ENCODE results near the gene TMEM161B.
A peak's percentile ranks its signal among the peaks of the same experiment; 100 is the strongest.
"Not testable (repeated sequence)": the region's sequence is repeated elsewhere in the genome, so short reads cannot be mapped to it uniquely, and the experiment has no call there.

Gene TMEM161B

GRCh38 chr5:88248743-88249540, 19.7 kb downstream of the TMEM161B start:
- Histone ChIP-seq H3K27ac (ENCODE audit: low read depth, low read length) (peak overlapping the region; percentile 65), H3K27me3 (ENCODE audit: control insufficient read depth, insufficient read depth, low read length) (no peaks in the 10 kb centered on the region), H3K4me1 (ENCODE audit: control insufficient read depth, insufficient read depth, low read length) (peaks cover 66% of the 10 kb centered on the region), H3K4me3 (ENCODE audit: low read depth, low read length) (no peak overlapping the region), H3K36me3 (ENCODE audit: control insufficient read depth, insufficient read depth, low read length) (no peaks in the 10 kb centered on the region), H3K9me3 (ENCODE audit: control insufficient read depth, insufficient read depth, low read length) (no peaks in the 10 kb centered on the region), H3K9ac (ENCODE audit: low read depth, low read length) (no peak overlapping the region; the same call in 1 of the 2 replicates)

GRCh38 chr5:88248094-88248493, 20.6 kb downstream of the TMEM161B start:
- Histone ChIP-seq H3K27me3 (ENCODE audit: control insufficient read depth, insufficient read depth, low read length) (no peaks in the 10 kb centered on the region), H3K9ac (ENCODE audit: low read depth, low read length) (no peak overlapping the region), H3K36me3 (ENCODE audit: control insufficient read depth, insufficient read depth, low read length) (no peaks in the 10 kb centered on the region), H3K4me1 (ENCODE audit: control insufficient read depth, insufficient read depth, low read length) (peaks cover 71% of the 10 kb centered on the region), H3K27ac (ENCODE audit: low read depth, low read length) (peak overlapping the region; percentile 65), H3K9me3 (ENCODE audit: control insufficient read depth, insufficient read depth, low read length) (no peaks in the 10 kb centered on the region), H3K4me3 (ENCODE audit: low read depth, low read length) (no peak overlapping the region)

DNA sequence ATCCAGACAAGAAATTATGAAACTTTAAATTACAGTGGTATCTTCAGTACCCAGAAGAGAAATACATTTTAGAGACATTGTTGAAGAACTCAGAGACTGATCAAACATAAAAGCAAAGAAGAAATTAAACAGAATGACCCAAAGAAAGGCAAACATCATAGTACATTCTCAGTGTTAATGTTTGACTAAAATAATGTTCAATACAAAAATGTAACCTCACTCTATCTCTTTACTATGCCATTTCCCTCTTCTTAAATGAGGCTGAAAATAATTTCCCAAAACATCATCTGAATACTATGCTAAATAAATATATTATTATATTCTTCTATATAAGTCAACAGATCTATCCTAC, 22.8 kb downstream of the TMEM161B start:
- H3K4me1 ChIP-seq (ENCODE audit: control insufficient read depth, insufficient read depth, low read length) = peaks cover 76% of the 10 kb centered on the region
- H3K27ac ChIP-seq (ENCODE audit: low read depth, low read length) = peak overlapping the region; percentile 38
- no peaks in the 10 kb centered on the region for H3K27me3 ChIP-seq (ENCODE audit: control insufficient read depth, insufficient read depth, low read length)
- H3K9me3 ChIP-seq (ENCODE audit: control insufficient read depth, insufficient read depth, low read length) = no peaks in the 10 kb centered on the region
- no peak overlapping the region for H3K9ac ChIP-seq (ENCODE audit: low read depth, low read length)
- H3K36me3 ChIP-seq (ENCODE audit: control insufficient read depth, insufficient read depth, low read length) = no peaks in the 10 kb centered on the region
- peak overlapping the region; percentile 18; the same call in 1 of the 2 replicates for H3K4me3 ChIP-seq (ENCODE audit: low read depth, low read length)

DNA sequence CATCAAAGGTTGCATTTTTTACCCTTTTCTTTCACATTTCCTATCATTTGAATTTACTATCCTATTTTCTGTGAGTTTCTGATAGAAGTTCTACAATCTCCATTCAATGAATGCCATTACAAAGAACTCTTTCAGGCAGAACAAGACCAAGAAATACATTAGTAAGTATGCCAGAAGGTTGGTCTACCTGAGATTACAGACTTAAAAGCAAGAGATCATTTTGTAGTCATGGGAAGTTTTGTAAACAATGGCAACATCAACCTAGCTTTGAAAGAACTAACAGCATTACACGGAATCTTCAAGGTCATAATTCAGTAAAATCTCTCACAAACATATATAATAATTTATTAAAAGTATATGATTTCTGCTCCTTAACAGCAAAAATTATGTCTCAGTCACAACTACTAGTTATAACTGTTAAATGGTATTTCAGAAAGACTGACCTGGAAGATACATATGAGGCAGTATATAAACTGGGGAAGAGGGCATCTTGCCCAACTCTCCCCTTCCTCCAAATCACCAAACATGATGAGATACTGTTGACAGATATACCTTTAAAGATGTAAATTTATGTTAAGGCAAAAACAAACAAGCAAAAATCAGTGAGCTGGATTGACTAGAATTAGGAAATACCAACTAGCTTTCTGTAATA, 23.3 kb downstream of the TMEM161B start:
- Histone ChIP-seq H3K27ac (ENCODE audit: low read depth, low read length) (peak overlapping the region; percentile 53), H3K4me3 (ENCODE audit: low read depth, low read length) (peak overlapping the region; percentile 18; the same call in 1 of the 2 replicates), H3K27me3 (ENCODE audit: control insufficient read depth, insufficient read depth, low read length) (no peaks in the 10 kb centered on the region), H3K4me1 (ENCODE audit: control insufficient read depth, insufficient read depth, low read length) (peaks cover 80% of the 10 kb centered on the region), H3K9me3 (ENCODE audit: control insufficient read depth, insufficient read depth, low read length) (no peaks in the 10 kb centered on the region), H3K36me3 (ENCODE audit: control insufficient read depth, insufficient read depth, low read length) (no peaks in the 10 kb centered on the region), H3K9ac (ENCODE audit: low read depth, low read length) (no peak overlapping the region; the same call in 1 of the 2 replicates)

DNA sequence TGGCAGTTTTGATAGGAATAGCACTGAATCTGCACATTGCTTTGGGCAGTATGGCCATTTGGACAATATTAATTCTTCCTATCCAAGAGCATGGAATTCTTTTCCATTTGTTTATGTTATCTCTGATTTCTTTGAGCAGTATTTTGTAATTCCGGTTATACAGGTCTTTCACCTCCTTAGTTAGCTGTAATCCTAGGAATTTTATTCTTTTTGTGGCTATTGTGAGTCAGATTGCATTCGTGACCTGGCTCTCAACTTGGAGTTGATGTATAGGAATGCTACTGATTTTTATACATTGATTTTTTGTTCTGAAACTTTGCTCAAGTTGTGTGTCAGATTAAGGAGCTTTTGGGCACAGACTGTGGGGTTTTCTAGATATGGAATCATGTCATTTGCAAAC, 24.0 kb downstream of the TMEM161B start:
- Histone ChIP-seq H3K4me3 (ENCODE audit: low read depth, low read length) (peak overlapping the region; percentile 18; the same call in 1 of the 2 replicates), H3K27ac (ENCODE audit: low read depth, low read length) (peak overlapping the region; percentile 53), H3K4me1 (ENCODE audit: control insufficient read depth, insufficient read depth, low read length) (peaks cover 87% of the 10 kb centered on the region), H3K9me3 (ENCODE audit: control insufficient read depth, insufficient read depth, low read length) (no peaks in the 10 kb centered on the region), H3K27me3 (ENCODE audit: control insufficient read depth, insufficient read depth, low read length) (no peaks in the 10 kb centered on the region), H3K36me3 (ENCODE audit: control insufficient read depth, insufficient read depth, low read length) (no peaks in the 10 kb centered on the region; the same call in 1 of the 2 replicates), H3K9ac (ENCODE audit: low read depth, low read length) (no peak overlapping the region; the same call in 1 of the 2 replicates)

DNA sequence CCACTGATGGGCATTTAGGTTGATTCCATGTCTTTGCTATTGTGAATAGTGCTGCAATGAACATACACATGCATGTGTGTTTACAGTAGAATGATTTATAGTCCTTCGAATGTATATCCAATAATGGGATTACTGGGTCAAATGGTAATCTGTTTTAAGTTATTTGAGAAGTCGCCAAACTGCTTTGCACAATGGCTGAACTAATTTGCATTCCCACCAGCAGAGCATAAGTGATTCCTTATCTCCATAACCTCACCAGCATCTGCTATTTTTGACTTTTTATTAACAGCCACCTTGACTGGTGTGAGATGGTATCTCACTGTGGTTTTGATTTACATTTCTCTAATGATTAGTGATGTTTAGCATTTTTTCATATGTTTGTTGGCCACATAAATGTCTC, 25.2 kb downstream of the TMEM161B start:
- H3K4me3 ChIP-seq (ENCODE audit: low read depth, low read length); H3K9ac ChIP-seq (ENCODE audit: low read depth, low read length); H3K27me3 ChIP-seq (ENCODE audit: control insufficient read depth, insufficient read depth, low read length); H3K27ac ChIP-seq (ENCODE audit: low read depth, low read length); H3K36me3 ChIP-seq (ENCODE audit: control insufficient read depth, insufficient read depth, low read length); H3K9me3 ChIP-seq (ENCODE audit: control insufficient read depth, insufficient read depth, low read length): not testable (repeated sequence)
- peaks cover 84% of the 10 kb centered on the region for H3K4me1 ChIP-seq (ENCODE audit: control insufficient read depth, insufficient read depth, low read length)

- no peaks in the 10 kb centered on the region for H3K9me3 ChIP-seq (ENCODE audit: control insufficient read depth, insufficient read depth, low read length)
- H3K27ac ChIP-seq (ENCODE audit: low read depth, low read length) = no peak overlapping the region
- peaks cover 60% of the 10 kb centered on the region for H3K4me1 ChIP-seq (ENCODE audit: control insufficient read depth, insufficient read depth, low read length)
- no peak overlapping the region for H3K9ac ChIP-seq (ENCODE audit: low read depth, low read length)
- no peaks in the 10 kb centered on the region; the same call in 1 of the 2 replicates for H3K36me3 ChIP-seq (ENCODE audit: control insufficient read depth, insufficient read depth, low read length)
- no peaks in the 10 kb centered on the region for H3K27me3 ChIP-seq (ENCODE audit: control insufficient read depth, insufficient read depth, low read length)
- H3K4me3 ChIP-seq (ENCODE audit: low read depth, low read length) = no peak overlapping the region
These were observed 29.9 kb downstream of the TMEM161B start for GRCh38 chr5:88238732-88239131.

DNA sequence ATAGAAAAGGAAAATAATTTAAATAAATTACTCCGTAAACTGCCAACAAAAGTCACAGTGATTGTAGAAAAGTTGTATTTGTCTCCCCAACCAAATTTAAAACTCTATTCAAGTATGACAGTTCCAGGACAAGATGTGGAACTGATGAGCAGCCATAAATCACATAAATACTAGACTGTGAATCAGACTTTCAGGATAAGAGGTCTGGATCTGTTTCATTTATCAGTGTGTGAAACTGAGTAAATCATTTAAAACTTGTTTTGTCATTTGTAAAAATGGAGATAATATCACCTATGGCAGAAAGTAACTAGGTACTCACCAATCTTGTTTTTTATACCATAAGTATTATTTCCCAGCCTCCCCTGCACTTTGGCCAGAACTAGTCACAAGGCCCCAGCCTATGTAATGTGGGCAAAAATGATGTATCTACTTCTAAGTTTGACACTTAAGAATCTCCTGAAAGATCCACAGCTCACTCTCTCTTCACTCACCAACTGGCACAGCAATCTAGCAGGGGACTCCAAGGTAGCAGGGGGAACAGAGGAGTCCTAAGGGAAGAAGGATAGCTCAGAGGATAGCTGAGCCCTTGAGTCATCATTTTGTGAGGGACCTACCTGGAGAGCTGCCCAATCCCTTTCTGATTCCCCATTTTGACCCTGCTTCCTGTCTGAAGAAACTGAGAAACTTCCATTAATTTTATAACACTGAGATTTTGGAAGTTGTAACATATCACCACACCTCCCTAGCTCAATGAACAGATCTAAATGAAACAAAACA, 31.6 kb downstream of the TMEM161B start:
- Histone ChIP-seq H3K4me1 (ENCODE audit: control insufficient read depth, insufficient read depth, low read length) (peaks cover 49% of the 10 kb centered on the region), H3K9me3 (ENCODE audit: control insufficient read depth, insufficient read depth, low read length) (no peaks in the 10 kb centered on the region), H3K36me3 (ENCODE audit: control insufficient read depth, insufficient read depth, low read length) (no peaks in the 10 kb centered on the region; the same call in 1 of the 2 replicates), H3K9ac (ENCODE audit: low read depth, low read length) (no peak overlapping the region), H3K4me3 (ENCODE audit: low read depth, low read length) (no peak overlapping the region), H3K27me3 (ENCODE audit: control insufficient read depth, insufficient read depth, low read length) (no peaks in the 10 kb centered on the region), H3K27ac (ENCODE audit: low read depth, low read length) (no peak overlapping the region)

GRCh38 chr5:88235828-88236227, 32.8 kb downstream of the TMEM161B start:
- Histone ChIP-seq H3K9ac (ENCODE audit: low read depth, low read length) (no peak overlapping the region), H3K27ac (ENCODE audit: low read depth, low read length) (peak overlapping the region; percentile 66), H3K36me3 (ENCODE audit: control insufficient read depth, insufficient read depth, low read length) (no peaks in the 10 kb centered on the region; the same call in 1 of the 2 replicates), H3K27me3 (ENCODE audit: control insufficient read depth, insufficient read depth, low read length) (no peaks in the 10 kb centered on the region), H3K4me3 (ENCODE audit: low read depth, low read length) (no peak overlapping the region), H3K9me3 (ENCODE audit: control insufficient read depth, insufficient read depth, low read length) (no peaks in the 10 kb centered on the region), H3K4me1 (ENCODE audit: control insufficient read depth, insufficient read depth, low read length) (peaks cover 45% of the 10 kb centered on the region)

GRCh38 chr5:88235346-88235745, 33.3 kb downstream of the TMEM161B start:
- Histone ChIP-seq H3K36me3 (ENCODE audit: control insufficient read depth, insufficient read depth, low read length) (no peaks in the 10 kb centered on the region; the same call in 1 of the 2 replicates), H3K27me3 (ENCODE audit: control insufficient read depth, insufficient read depth, low read length) (no peaks in the 10 kb centered on the region)

More at GRCh38 chr5:88235346-88235745, 33.3 kb downstream of the TMEM161B start:
- Histone ChIP-seq H3K9ac (ENCODE audit: low read depth, low read length) (no peak overlapping the region), H3K4me3 (ENCODE audit: low read depth, low read length) (no peak overlapping the region), H3K9me3 (ENCODE audit: control insufficient read depth, insufficient read depth, low read length) (no peaks in the 10 kb centered on the region), H3K4me1 (ENCODE audit: control insufficient read depth, insufficient read depth, low read length) (peaks cover 45% of the 10 kb centered on the region), H3K27ac (ENCODE audit: low read depth, low read length) (peak overlapping the region; percentile 66)

Data from HUES48 (cell line).